ENCODE results near the gene IRS2. TPM values are rescaled to one million over a fixed set of nuclear protein-coding genes. Genes with fewer than 3 reads are reported as not detected.

IRS2 gene
- polyA plus RNA-seq, 1 of the 3 experiments (the other 2 are of a cell fraction): 7.0 TPM

DNA sequence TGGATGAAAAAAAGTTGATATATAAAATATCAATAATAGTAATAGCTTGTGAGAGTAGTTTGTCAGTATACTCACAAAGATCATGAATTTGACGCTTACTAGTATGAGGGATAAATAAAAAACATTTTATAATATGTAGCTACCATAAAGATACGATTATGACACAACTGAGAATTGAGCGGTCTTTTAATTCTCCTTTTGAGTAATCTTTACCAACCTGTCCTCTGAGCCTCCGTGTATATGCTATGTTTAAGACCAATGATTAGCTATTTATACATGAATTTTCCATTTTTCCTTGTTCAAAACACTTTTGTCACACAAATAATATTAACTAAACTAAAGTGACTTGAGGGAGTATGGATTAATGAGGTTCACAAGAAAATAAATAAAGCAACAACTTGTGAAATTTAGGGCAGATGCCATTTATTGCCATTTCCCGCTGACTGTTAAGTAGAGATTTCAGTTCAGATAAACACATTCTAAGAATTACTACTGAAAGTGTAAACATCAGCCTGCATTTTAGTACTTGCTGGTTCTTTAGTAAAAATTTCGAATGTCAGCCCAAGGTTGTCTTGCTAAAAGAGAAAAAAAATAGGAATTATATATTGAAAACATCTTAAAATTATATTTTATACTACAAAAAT is 6.2 kb upstream of the IRS2 start:
- Histone ChIP-seq H3K4me2 (no peak overlapping the region), H3K4me1 (ENCODE audit: control insufficient read depth in 1 of 2, insufficient read depth in 2 of 2, low read depth in 1 of 2, low read length in 1 of 2) (peaks cover 6 to 27% of the 10 kb centered on the region in 2 experiments; a peak in 3 of 4 replicates), H3K4me3 (ENCODE audit: low read depth in 2 of 2, low read length in 1 of 2) (no peak overlapping the region), H3K79me2 (ENCODE audit: insufficient read depth) (peaks cover 3% of the 10 kb centered on the region), H3F3A (replicated peaks; ENCODE audit: insufficient read depth) (peaks cover 14% of the 10 kb centered on the region), H3K9ac (no peak overlapping the region), H3K9me2 (no peaks in the 10 kb centered on the region), H4K20me1 (ENCODE audit: insufficient read depth) (no peaks in the 10 kb centered on the region), H2AFZ (ENCODE audit: low read depth) (no peak overlapping the region), H3K27me3 (ENCODE audit: insufficient read depth) (no peaks in the 10 kb centered on the region), H3K36me3 (replicated peaks in 1 of 2; ENCODE audit: control insufficient read depth in 1 of 2, insufficient read depth in 2 of 2, low read length in 1 of 2) (no peaks in the 10 kb centered on the region), H3K27ac (ENCODE audit: low read depth in 2 of 2, low read length in 1 of 2) (no peak overlapping the region), H3K9me3 (no peaks in the 10 kb centered on the region)
- POLR2A ChIA-PET: no interaction called here
- CTCF ChIA-PET: interaction anchor here (0.6 to 1.0 kb wide), 3 partner anchors 495 to 832 kb away, joined by 3 to 4 read pairs (median 4); no protein-coding TSS in a partner anchor
- TF ChIP-seq, protein P1, sequence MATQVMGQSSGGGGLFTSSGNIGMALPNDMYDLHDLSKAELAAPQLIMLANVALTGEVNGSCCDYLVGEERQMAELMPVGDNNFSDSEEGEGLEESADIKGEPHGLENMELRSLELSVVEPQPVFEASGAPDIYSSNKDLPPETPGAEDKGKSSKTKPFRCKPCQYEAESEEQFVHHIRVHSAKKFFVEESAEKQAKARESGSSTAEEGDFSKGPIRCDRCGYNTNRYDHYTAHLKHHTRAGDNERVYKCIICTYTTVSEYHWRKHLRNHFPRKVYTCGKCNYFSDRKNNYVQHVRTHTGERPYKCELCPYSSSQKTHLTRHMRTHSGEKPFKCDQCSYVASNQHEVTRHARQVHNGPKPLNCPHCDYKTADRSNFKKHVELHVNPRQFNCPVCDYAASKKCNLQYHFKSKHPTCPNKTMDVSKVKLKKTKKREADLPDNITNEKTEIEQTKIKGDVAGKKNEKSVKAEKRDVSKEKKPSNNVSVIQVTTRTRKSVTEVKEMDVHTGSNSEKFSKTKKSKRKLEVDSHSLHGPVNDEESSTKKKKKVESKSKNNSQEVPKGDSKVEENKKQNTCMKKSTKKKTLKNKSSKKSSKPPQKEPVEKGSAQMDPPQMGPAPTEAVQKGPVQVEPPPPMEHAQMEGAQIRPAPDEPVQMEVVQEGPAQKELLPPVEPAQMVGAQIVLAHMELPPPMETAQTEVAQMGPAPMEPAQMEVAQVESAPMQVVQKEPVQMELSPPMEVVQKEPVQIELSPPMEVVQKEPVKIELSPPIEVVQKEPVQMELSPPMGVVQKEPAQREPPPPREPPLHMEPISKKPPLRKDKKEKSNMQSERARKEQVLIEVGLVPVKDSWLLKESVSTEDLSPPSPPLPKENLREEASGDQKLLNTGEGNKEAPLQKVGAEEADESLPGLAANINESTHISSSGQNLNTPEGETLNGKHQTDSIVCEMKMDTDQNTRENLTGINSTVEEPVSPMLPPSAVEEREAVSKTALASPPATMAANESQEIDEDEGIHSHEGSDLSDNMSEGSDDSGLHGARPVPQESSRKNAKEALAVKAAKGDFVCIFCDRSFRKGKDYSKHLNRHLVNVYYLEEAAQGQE (IDR thresholded peaks at IDR 0.05; ENCODE audit: low read depth, low read length): no peak
- no peak for TF ChIP-seq NFIC (IDR thresholded peaks at IDR 0.05; ENCODE audit: borderline replicate concordance)
- TF ChIP-seq RFX5 (IDR thresholded peaks at IDR 0.05; ENCODE audit: low read length): no peak
- TF ChIP-seq GATA2 (CRISPR knock-in tag; IDR thresholded peaks at IDR 0.05): no peak
- TF ChIP-seq YY1 (IDR thresholded peaks at IDR 0.05; ENCODE audit: low read depth): no peak
- no peak for TF ChIP-seq FOSL2 (IDR thresholded peaks at IDR 0.05; ENCODE audit: borderline replicate concordance, low read depth)
- no peak for TF ChIP-seq RXRA (IDR thresholded peaks at IDR 0.05; ENCODE audit: borderline replicate concordance, low read depth)
- TF ChIP-seq, protein P2, sequence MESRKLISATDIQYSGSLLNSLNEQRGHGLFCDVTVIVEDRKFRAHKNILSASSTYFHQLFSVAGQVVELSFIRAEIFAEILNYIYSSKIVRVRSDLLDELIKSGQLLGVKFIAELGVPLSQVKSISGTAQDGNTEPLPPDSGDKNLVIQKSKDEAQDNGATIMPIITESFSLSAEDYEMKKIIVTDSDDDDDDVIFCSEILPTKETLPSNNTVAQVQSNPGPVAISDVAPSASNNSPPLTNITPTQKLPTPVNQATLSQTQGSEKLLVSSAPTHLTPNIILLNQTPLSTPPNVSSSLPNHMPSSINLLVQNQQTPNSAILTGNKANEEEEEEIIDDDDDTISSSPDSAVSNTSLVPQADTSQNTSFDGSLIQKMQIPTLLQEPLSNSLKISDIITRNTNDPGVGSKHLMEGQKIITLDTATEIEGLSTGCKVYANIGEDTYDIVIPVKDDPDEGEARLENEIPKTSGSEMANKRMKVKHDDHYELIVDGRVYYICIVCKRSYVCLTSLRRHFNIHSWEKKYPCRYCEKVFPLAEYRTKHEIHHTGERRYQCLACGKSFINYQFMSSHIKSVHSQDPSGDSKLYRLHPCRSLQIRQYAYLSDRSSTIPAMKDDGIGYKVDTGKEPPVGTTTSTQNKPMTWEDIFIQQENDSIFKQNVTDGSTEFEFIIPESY (IDR thresholded peaks at IDR 0.05; ENCODE audit: borderline replicate concordance, low read depth): no peak
- no peak for TF ChIP-seq ELF1 (IDR thresholded peaks at IDR 0.05)
- TF ChIP-seq, protein P3, sequence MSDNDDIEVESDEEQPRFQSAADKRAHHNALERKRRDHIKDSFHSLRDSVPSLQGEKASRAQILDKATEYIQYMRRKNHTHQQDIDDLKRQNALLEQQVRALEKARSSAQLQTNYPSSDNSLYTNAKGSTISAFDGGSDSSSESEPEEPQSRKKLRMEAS (IDR thresholded peaks at IDR 0.05; ENCODE audit: low read depth): no peak
- TF ChIP-seq, protein P4, sequence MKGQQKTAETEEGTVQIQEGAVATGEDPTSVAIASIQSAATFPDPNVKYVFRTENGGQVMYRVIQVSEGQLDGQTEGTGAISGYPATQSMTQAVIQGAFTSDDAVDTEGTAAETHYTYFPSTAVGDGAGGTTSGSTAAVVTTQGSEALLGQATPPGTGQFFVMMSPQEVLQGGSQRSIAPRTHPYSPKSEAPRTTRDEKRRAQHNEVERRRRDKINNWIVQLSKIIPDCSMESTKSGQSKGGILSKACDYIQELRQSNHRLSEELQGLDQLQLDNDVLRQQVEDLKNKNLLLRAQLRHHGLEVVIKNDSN (IDR thresholded peaks at IDR 0.05; ENCODE audit: borderline replicate concordance, low read depth): no peak
- no peak for TF ChIP-seq SIN3A (IDR thresholded peaks at IDR 0.05; ENCODE audit: borderline replicate concordance, low read depth, low read length)
- 92% methylated on average over 6 of the region's 6 CpGs for WGBS (ENCODE audit: low lambda C conversion rate)
- DNase-seq: no peak

All from SK-N-SH (cell line).